GM12878 (cell line): ENCODE results near the gene CCDC197. TPM values are rescaled to one million over a fixed set of nuclear protein-coding genes. Genes with fewer than 3 reads are reported as not detected.

Experiments used
- ATAC-seq: fragments of 200-7000 bp; cut with Tn5 transposase; 3 replicates; pipeline ENCODE4 v1.9.1; 2020; ENCODE audit warnings: mild to moderate bottlenecking, moderate library complexity
- BruUV-seq: library from RNA; stranded (reverse); fragments of 400-500 nt; replicated peaks from 2 replicates; lab custom pipeline; 2021; lab: Mats Ljungman, UMichigan
- CTCF ChIA-PET: fragments of 300-600 bp; sonication (Branson Sonifier 250); formaldehyde crosslinking; extraction: SDS; loops from one replicate; lab custom pipeline; 2021; ENCODE audit warnings: inconsistent platforms; lab: Yijun Ruan, JAX
- POLR2A ChIA-PET: fragments of 350-600 bp; formaldehyde crosslinking; extraction: SDS; loops from one replicate; lab custom pipeline; 2021; ENCODE audit warnings: inconsistent platforms; lab: Charles Lee
- RAD21 ChIA-PET: fragments of 300-600 bp; sonication (Branson Sonifier 250); formaldehyde crosslinking; loops from one replicate; lab custom pipeline; 2023; ENCODE audit warnings: antibody characterized with exemption; ENCODE audit not compliant: unreplicated experiment; lab: Charles Lee
- SMC1A ChIA-PET: fragments of 300-600 bp; sonication (Branson Sonifier 250); formaldehyde crosslinking; loops from one replicate; lab custom pipeline; 2023; ENCODE audit not compliant: unreplicated experiment, uncharacterized antibody; lab: Charles Lee
- DNase-seq: peaks from one replicate; pipeline ENCODE4 v3.0.0-alpha.2; 2011; ENCODE audit warnings: low read depth, low spot score
- FAIRE-seq: peaks from 3 replicates; lab custom pipeline; 2011; peaks lifted over from hg19 to GRCh38; lab: Jason Lieb, UNC
- H2AFZ ChIP-seq: 2 replicates; pipeline ENCODE4 v1.6.0; 2011; ENCODE audit warnings: low read depth, low read length, control low read depth; ENCODE audit not compliant: control insufficient read depth
- H3K27ac ChIP-seq: 2 replicates; pipeline ENCODE4 v1.5.1; 2011; ENCODE audit warnings: control low read depth; ENCODE audit not compliant: control insufficient read depth, insufficient read depth
- H3K27me3 ChIP-seq, 2 experiments: replicated peaks in 1 of 2; 2 replicates each; pipeline versions ENCODE4 v1.6.0 to v1.6.1; 2011; ENCODE audit warnings: low read length in 1 of 2; ENCODE audit not compliant: control insufficient read depth in 2 of 2, insufficient read depth in 2 of 2
- H3K36me3 ChIP-seq, 2 experiments: 2 replicates each; pipeline ENCODE4 v1.5.1; 2011; ENCODE audit warnings: low read length in 1 of 2; ENCODE audit not compliant: control insufficient read depth in 2 of 2, insufficient read depth in 2 of 2
- H3K4me1 ChIP-seq: 2 replicates; pipeline ENCODE4 v1.6.1; 2011; ENCODE audit warnings: mild to moderate bottlenecking, low read length, moderate library complexity, mixed read lengths; ENCODE audit not compliant: control insufficient read depth, insufficient read depth
- H3K4me2 ChIP-seq: 2 replicates; pipeline ENCODE4 v1.6.0; 2011; ENCODE audit warnings: control low read depth; ENCODE audit not compliant: control insufficient read depth, insufficient read depth
- H3K4me3 ChIP-seq: fragments of 200-600 bp; sonication (generic); 2 replicates; pipeline ENCODE4 v1.5.1; 2016
- H3K79me2 ChIP-seq: 2 replicates; pipeline ENCODE4 v1.6.0; 2011; ENCODE audit warnings: low read length; ENCODE audit not compliant: control insufficient read depth, insufficient read depth
- H3K9ac ChIP-seq: 2 replicates; pipeline ENCODE4 v1.8.0; 2011; ENCODE audit warnings: low read length, control low read depth, mixed read lengths; ENCODE audit not compliant: control insufficient read depth, insufficient read depth
- H3K9me3 ChIP-seq: replicated peaks from 3 replicates; pipeline ENCODE4 v1.5.1; 2011; ENCODE audit warnings: mild to moderate bottlenecking, low read length; ENCODE audit not compliant: control insufficient read depth, insufficient read depth
- H4K20me1 ChIP-seq: 2 replicates; pipeline ENCODE4 v1.6.0; 2011; ENCODE audit not compliant: control insufficient read depth, insufficient read depth
- BRCA1 ChIP-seq: IDR thresholded peaks from 2 replicates; pipeline ENCODE4 v1.6.1; 2011; ENCODE audit warnings: low read depth, low read length, improper control_type of control experiment
- CREM ChIP-seq: IDR thresholded peaks from 2 replicates; pipeline ENCODE4 v1.6.1; 2014; ENCODE audit warnings: antibody characterized with exemption, low read depth
- CTCF ChIP-seq, 3 experiments: IDR thresholded peaks in 2 of 3; conservative IDR thresholded peaks in 1 of 3; 2 replicates each; pipeline ENCODE4 v1.5.1; 2011; ENCODE audit warnings: low read depth in 3 of 3, low read length in 3 of 3, mild to moderate bottlenecking in 3 of 3, control low read depth in 2 of 3, moderate library complexity in 2 of 3, inconsistent platforms in 1 of 3, mixed read lengths in 1 of 3; ENCODE audit not compliant: control insufficient read depth in 2 of 3, insufficient read depth in 1 of 3; ENCODE audit errors: extremely low read depth in 1 of 3
- EED ChIP-seq: sonication (generic); IDR thresholded peaks from 2 replicates; pipeline ENCODE4 v1.6.1; 2016; ENCODE audit warnings: antibody characterized with exemption, low read depth
- HDGF ChIP-seq: fragments of 450-650 bp; IDR thresholded peaks from 2 replicates; pipeline ENCODE4 v1.6.1; 2016; ENCODE audit warnings: antibody characterized with exemption
- IKZF1 ChIP-seq: fragments of 450-650 bp; conservative IDR thresholded peaks from 2 replicates; pipeline ENCODE4 v1.6.1; 2017; ENCODE audit warnings: antibody characterized with exemption, mild to moderate bottlenecking
- KLF5 ChIP-seq: fragments of 450-650 bp; IDR thresholded peaks from 2 replicates; pipeline ENCODE4 v1.6.1; 2014; ENCODE audit warnings: mild to moderate bottlenecking; ENCODE audit not compliant: partially characterized antibody
- LARP7 ChIP-seq: fragments of 450-650 bp; IDR thresholded peaks from 2 replicates; pipeline ENCODE4 v1.6.1; 2017; ENCODE audit warnings: mild to moderate bottlenecking
- NR2F1 ChIP-seq: fragments of 450-650 bp; conservative IDR thresholded peaks from 2 replicates; pipeline ENCODE4 v1.6.1; 2017; ENCODE audit warnings: mild to moderate bottlenecking
- RAD21 ChIP-seq: IDR thresholded peaks from 2 replicates; pipeline ENCODE4 v1.6.1; 2011; ENCODE audit warnings: mild to moderate bottlenecking, low read depth, low read length, moderate library complexity; ENCODE audit not compliant: insufficient read depth
- RB1 ChIP-seq: fragments of 450-650 bp; formaldehyde crosslinking; IDR thresholded peaks from 2 replicates; pipeline ENCODE4 v1.6.1; 2017; ENCODE audit warnings: mild to moderate bottlenecking, borderline replicate concordance
- RUNX3 ChIP-seq: IDR thresholded peaks from 2 replicates; pipeline ENCODE4 v1.6.1; 2012; ENCODE audit warnings: low read length, inconsistent platforms
- SIX5 ChIP-seq: IDR thresholded peaks from 2 replicates; pipeline ENCODE4 v1.6.1; 2011; ENCODE audit warnings: mild to moderate bottlenecking, low read depth, low read length, moderate library complexity; ENCODE audit not compliant: severe bottlenecking
- SMARCA5 ChIP-seq: fragments of 450-650 bp; IDR thresholded peaks from 2 replicates; pipeline ENCODE4 v1.6.1; 2017; ENCODE audit warnings: mild to moderate bottlenecking
- SMC3 ChIP-seq: IDR thresholded peaks from 2 replicates; pipeline ENCODE4 v1.6.1; 2011; ENCODE audit warnings: low read length, improper control_type of control experiment, borderline replicate concordance
- SPI1 ChIP-seq: IDR thresholded peaks from 2 replicates; pipeline ENCODE4 v1.6.1; 2011; ENCODE audit warnings: low read depth, mild to moderate bottlenecking, low read length, moderate library complexity, borderline replicate concordance; ENCODE audit not compliant: insufficient read depth
- YY1 ChIP-seq: IDR thresholded peaks from 2 replicates; pipeline ENCODE4 v1.6.1; 2011; ENCODE audit warnings: low read depth, mild to moderate bottlenecking, low read length
- ZNF217 ChIP-seq: fragments of 450-650 bp; IDR thresholded peaks from 2 replicates; pipeline ENCODE4 v1.6.1; 2017; ENCODE audit warnings: antibody characterized with exemption, mild to moderate bottlenecking
- WGBS: methylation state at CpG from one replicate; pipeline ENCODE4 v1.1.6; 2016; ENCODE audit warnings: low lambda C conversion rate; ENCODE audit not compliant: insufficient replicate concordance, insufficient coverage; ENCODE audit errors: missing lambda C conversion rate; 5-methylcytosine and 5-hydroxymethylcytosine counted together
- in situ Hi-C: fragments of 300-500 bp; cut with MboI; formaldehyde crosslinking; loops from 9 replicates; pipeline ENCODE4 v1.14.3; 2018; ENCODE audit warnings: mixed read lengths
- intact Hi-C: fragments of 100-400 bp; cut with micrococcal nuclease; formaldehyde crosslinking; loops from one replicate; pipeline ENCODE4 v1.14.2; 2022; ENCODE audit not compliant: unreplicated experiment
- polyA plus RNA-seq, 11 experiments: library from polyadenylated mRNA; depleted of rRNA in 4 of 11; unstranded in 6 of 11; stranded (reverse) in 5 of 11; fragments of >200 nt; fragmentation: Nextera tagmentation in 4 of 11; fragmentation: Illumina TruSeq in 1 of 11; extraction: Ambion mirVana in 4 of 11; extraction: Trizol in 1 of 11; gene quantifications; 1 replicate in 1 of 11; 2 replicates in 10 of 11; pipeline versions ENCODE4 v1.2.1 to v1.2.3, GENCODE V29; 2011 to 2016; ENCODE audit warnings: inconsistent platforms in 2 of 11, missing spikeins in 2 of 11, low read depth in 1 of 11
- total RNA-seq, 4 experiments: library from RNA; depleted of rRNA in 3 of 4; stranded (reverse); fragments of >200 nt in 3 of 4; fragmentation: Illumina TruSeq in 1 of 4; extraction: Trizol in 1 of 4; gene quantifications; 2 replicates each; pipeline versions ENCODE4 v1.2.1 to v1.2.3, GENCODE V29; 2013 to 2021
- TF ChIP-seq, protein P1 (sequence below): fragments of 450-650 bp; IDR thresholded peaks from 2 replicates; pipeline ENCODE4 v1.6.1; 2017; ENCODE audit warnings: low read depth, mild to moderate bottlenecking, moderate library complexity

Gene CCDC197
- total and polyA plus RNA-seq, 10 of the 15 experiments (the other 5 are each of a cell fraction or from before 2014, with no cell fraction given): 0.12 TPM; not detected in 9

- TF ChIP-seq SIX5: no peak
Observed at GRCh38 chr14:94001016-94001415, 3.9 kb downstream of the CCDC197 start (continued).

DNA sequence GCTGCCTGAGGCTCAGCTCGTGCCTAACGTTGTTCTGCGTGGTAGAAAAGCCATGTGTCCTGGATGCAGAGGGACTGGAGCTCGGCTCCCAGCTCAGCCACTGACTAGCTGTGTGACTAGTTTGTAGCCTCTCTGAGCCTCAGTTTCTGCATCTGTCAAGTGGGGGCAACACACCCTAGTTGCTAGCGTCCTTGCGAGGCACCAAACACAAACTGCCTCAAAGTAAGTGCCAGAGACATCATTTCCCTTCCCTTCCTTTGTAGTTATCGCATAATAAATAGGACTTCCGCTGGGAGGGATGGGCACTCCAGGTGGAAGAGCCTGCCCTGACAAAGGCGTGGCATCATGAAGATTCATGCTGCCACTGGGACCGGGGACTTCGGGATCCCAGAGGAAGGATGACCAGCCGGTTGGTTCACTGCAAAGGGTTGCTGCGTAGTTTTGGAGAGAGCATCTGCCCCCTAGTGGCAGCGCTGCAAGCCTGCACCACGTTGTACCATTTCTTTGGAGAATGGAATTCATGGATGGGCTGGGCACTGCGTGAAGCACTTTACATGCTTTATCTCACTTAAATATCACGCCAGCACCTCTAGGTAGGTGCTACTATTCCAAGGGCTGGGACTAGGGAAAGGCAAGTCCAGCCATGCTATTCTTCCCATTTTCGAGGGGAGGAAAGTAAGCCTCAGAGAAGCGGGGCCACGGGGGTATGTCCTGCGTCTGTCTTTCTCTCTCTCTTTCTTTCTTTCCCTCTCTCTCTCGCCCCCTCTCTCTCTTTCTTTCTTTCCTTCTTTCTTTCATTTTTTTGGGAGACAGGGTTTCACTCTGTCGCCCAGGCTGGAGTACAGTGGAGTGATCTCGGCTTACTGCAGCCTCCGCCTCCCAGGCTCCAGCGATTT is 4.6 kb downstream of the CCDC197 start:
- no peak for DNase-seq
- peak overlapping the region; percentile 69 for H3K4me2 ChIP-seq
- in situ Hi-C loops: loop anchor here (5.0 to 10.0 kb wide), 2 partner anchors 59 to 347 kb away; no protein-coding TSS in a partner anchor
- H3K9me3 ChIP-seq: no peaks in the 10 kb centered on the region
- no peak overlapping the region for H3K27ac ChIP-seq
- no peak overlapping the region for H3K4me3 ChIP-seq
- WGBS: 38% methylated on average over 26 of the region's 26 CpGs
- H3K79me2 ChIP-seq: no peaks in the 10 kb centered on the region
- H3K9ac ChIP-seq: no peak overlapping the region
- ATAC-seq: peak; percentile 83
- BruUV-seq: no TSS peak
- ChIA-PET POLR2A (interaction anchor here (0.6 to 3.4 kb wide), 10 partner anchors 11 to 62 kb away, joined by 3 to 33 read pairs (median 6); no protein-coding TSS in a partner anchor), RAD21 (interaction anchor here (0.7 to 9.3 kb wide), 14 partner anchors 8 to 61 kb away, joined by 3 to 344 read pairs (median 16); partner anchors contain the start of gene ASB2), SMC1A (interaction anchor here (0.7 to 7.3 kb wide), 17 partner anchors 9 to 140 kb away, joined by 3 to 180 read pairs (median 11); partner anchors contain the start of gene ASB2), CTCF (interaction anchor here (0.6 to 16.9 kb wide), 20 partner anchors 8 to 348 kb away, joined by 3 to 541 read pairs (median 6); partner anchors contain the start of gene ASB2)
- no peaks in the 10 kb centered on the region for H4K20me1 ChIP-seq
- H3K27me3 ChIP-seq: no peaks in the 10 kb centered on the region
- peaks cover 26% of the 10 kb centered on the region for H3K4me1 ChIP-seq
- intact Hi-C loops: loop anchor here (1.0 to 5.0 kb wide), 4 partner anchors 25 to 62 kb away; partner anchors contain the start of gene ASB2
- no peaks in the 10 kb centered on the region for H3K36me3 ChIP-seq
- FAIRE-seq: peak; percentile 81
- H2AFZ ChIP-seq: peak overlapping the region; percentile 66
- TF ChIP-seq ZNF217 (no peak), RB1 (peak; percentile 57; the same call in 1 of the 2 replicates), NR2F1 (0 out of 2 replicates have a peak, but pooled peaks have one; percentile 32), RAD21 (peak; percentile 95), SPI1 (no peak), HDGF (0 out of 2 replicates have a peak, but pooled peaks have one; percentile 19), LARP7 (0 out of 2 replicates have a peak, but pooled peaks have one; percentile 43), YY1 (peak; percentile 67), SMARCA5 (0 out of 2 replicates have a peak, but pooled peaks have one; percentile 37), CTCF (IDR thresholded peaks at IDR 0.05 in 2 of 3, conservative IDR thresholded peaks at IDR 0.05 in 1 of 3; ENCODE audit: control insufficient read depth in 2 of 3, extremely low read depth in 1 of 3, insufficient read depth in 1 of 3, low read depth in 3 of 3, low read length in 3 of 3) (peak; percentile 93 to 98 (median 97); a peak in 5 of 6 replicates), BRCA1 (no peak), EED (peak; percentile 52), IKZF1 (peak; percentile 68; the same call in 1 of the 2 replicates), RUNX3 (peak; percentile 14; the same call in 1 of the 2 replicates), KLF5 (peak; percentile 36), SMC3 (peak; percentile 97), CREM (peak; percentile 47; the same call in 1 of the 2 replicates)
- TF ChIP-seq, protein P1, sequence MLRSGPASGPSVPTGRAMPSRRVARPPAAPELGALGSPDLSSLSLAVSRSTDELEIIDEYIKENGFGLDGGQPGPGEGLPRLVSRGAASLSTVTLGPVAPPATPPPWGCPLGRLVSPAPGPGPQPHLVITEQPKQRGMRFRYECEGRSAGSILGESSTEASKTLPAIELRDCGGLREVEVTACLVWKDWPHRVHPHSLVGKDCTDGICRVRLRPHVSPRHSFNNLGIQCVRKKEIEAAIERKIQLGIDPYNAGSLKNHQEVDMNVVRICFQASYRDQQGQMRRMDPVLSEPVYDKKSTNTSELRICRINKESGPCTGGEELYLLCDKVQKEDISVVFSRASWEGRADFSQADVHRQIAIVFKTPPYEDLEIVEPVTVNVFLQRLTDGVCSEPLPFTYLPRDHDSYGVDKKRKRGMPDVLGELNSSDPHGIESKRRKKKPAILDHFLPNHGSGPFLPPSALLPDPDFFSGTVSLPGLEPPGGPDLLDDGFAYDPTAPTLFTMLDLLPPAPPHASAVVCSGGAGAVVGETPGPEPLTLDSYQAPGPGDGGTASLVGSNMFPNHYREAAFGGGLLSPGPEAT: peak; percentile 46; the same call in 1 of the 2 replicates
